Neural cell (in vitro differentiated cells): ENCODE data around the gene PTTG1IP. TPM values are rescaled to one million over a fixed set of nuclear protein-coding genes. Genes with fewer than 3 reads are reported as not detected.

ENCODE experiments used
- H2AFZ ChIP-seq: fragments of 200-600, 300-800 bp; sonication (generic), shearing (Covaris generic); 2 replicates; pipeline ENCODE4 v1.6.0; 2014; ENCODE audit warnings: low read depth, mild to moderate bottlenecking, antibody characterized with exemption, low read length, moderate library complexity
- H3F3A ChIP-seq: fragments of 200-600 bp; shearing (Covaris generic); 2 replicates; pipeline ENCODE4 v1.6.1; 2016; ENCODE audit warnings: mild to moderate bottlenecking, moderate library complexity, mixed read lengths, antibody characterized with exemption, low read length; ENCODE audit not compliant: insufficient read depth, poor library complexity, severe bottlenecking
- H3K27ac ChIP-seq: fragments of 200-600, 300-800 bp; sonication (generic), shearing (Covaris generic); 2 replicates; pipeline ENCODE4 v1.5.1; 2014; ENCODE audit warnings: mild to moderate bottlenecking, low read length, moderate library complexity
- H3K27me3 ChIP-seq: fragments of 300-800, 200-600 bp; sonication (generic), shearing (Covaris generic); 2 replicates; pipeline ENCODE4 v1.6.0; 2014; ENCODE audit warnings: mild to moderate bottlenecking, low read depth, low read length, moderate library complexity; ENCODE audit not compliant: insufficient read depth
- H3K36me3 ChIP-seq: fragments of 300-800, 200-600 bp; sonication (generic), shearing (Covaris generic); 2 replicates; pipeline ENCODE4 v1.5.1; 2014; ENCODE audit warnings: mild to moderate bottlenecking, antibody characterized with exemption, low read length, moderate library complexity; ENCODE audit not compliant: insufficient read depth
- H3K4me2 ChIP-seq: fragments of 300-800, 200-600 bp; sonication (generic), shearing (Covaris generic); 2 replicates; pipeline ENCODE4 v1.6.0; 2014; ENCODE audit warnings: mild to moderate bottlenecking, low read length
- H3K4me3 ChIP-seq: fragments of 300-800, 200-600 bp; sonication (generic), shearing (Covaris generic); 2 replicates; pipeline ENCODE4 v1.5.1; 2014; ENCODE audit warnings: mild to moderate bottlenecking, low read length, moderate library complexity
- H3K79me2 ChIP-seq: fragments of 200-600 bp; shearing (Covaris generic); replicated peaks from 2 replicates; pipeline ENCODE4 v1.6.0; 2014; ENCODE audit warnings: mild to moderate bottlenecking, low read length, moderate library complexity; ENCODE audit not compliant: insufficient read depth
- H3K9ac ChIP-seq: fragments of 300-800, 200-600 bp; sonication (generic), shearing (Covaris generic); 2 replicates; pipeline ENCODE4 v1.6.1; 2016; ENCODE audit warnings: mild to moderate bottlenecking, low read length, mixed read lengths
- H3K9me2 ChIP-seq: fragments of 200-600 bp; shearing (Covaris generic); 2 replicates; pipeline ENCODE4 v1.6.1; 2016; ENCODE audit warnings: mild to moderate bottlenecking, low read length, mixed read lengths; ENCODE audit not compliant: insufficient read depth
- H3K9me3 ChIP-seq: fragments of 200-600, 300-800 bp; sonication (generic), shearing (Covaris generic); 2 replicates; pipeline ENCODE4 v1.6.1; 2016; ENCODE audit warnings: mild to moderate bottlenecking, mixed run types, low read length, moderate library complexity, mixed read lengths
- H4K20me1 ChIP-seq: fragments of 200-600 bp; shearing (Covaris generic); 2 replicates; pipeline ENCODE4 v1.6.1; 2016; ENCODE audit warnings: mild to moderate bottlenecking, mixed run types; ENCODE audit not compliant: insufficient read depth
- CTCF ChIP-seq: fragments of 450-650 bp; IDR thresholded peaks from 2 replicates; pipeline ENCODE4 v1.5.1; 2014; ENCODE audit warnings: antibody characterized with exemption, mild to moderate bottlenecking, moderate library complexity; ENCODE audit not compliant: poor library complexity, severe bottlenecking
- EP300 ChIP-seq: fragments of 450-650 bp; conservative IDR thresholded peaks from 2 replicates; pipeline ENCODE4 v1.6.1; 2014; ENCODE audit warnings: antibody characterized with exemption, mild to moderate bottlenecking, moderate library complexity; ENCODE audit not compliant: poor library complexity, severe bottlenecking
- EZH2 ChIP-seq: fragments of 200-600, 300-800 bp; shearing (Covaris generic), sonication (generic); IDR thresholded peaks from 2 replicates; pipeline ENCODE4 v1.6.1; 2014; ENCODE audit warnings: antibody characterized with exemption, low read length, borderline replicate concordance, mild to moderate bottlenecking; ENCODE audit not compliant: insufficient read depth, poor library complexity, severe bottlenecking
- MXI1 ChIP-seq: fragments of 450-650 bp; conservative IDR thresholded peaks from 2 replicates; pipeline ENCODE4 v1.6.1; 2014; ENCODE audit warnings: antibody characterized with exemption, mild to moderate bottlenecking; ENCODE audit not compliant: poor library complexity, severe bottlenecking
- POLR2AphosphoS5 ChIP-seq: IDR thresholded peaks from 2 replicates; pipeline ENCODE4 v1.6.1; 2012
- RAD21 ChIP-seq: fragments of 450-650 bp; conservative IDR thresholded peaks from 2 replicates; pipeline ENCODE4 v1.6.1; 2014; ENCODE audit warnings: antibody characterized with exemption, mild to moderate bottlenecking, moderate library complexity
- REST ChIP-seq: IDR thresholded peaks from 2 replicates; pipeline ENCODE4 v1.6.1; 2012; ENCODE audit warnings: borderline replicate concordance
- SMC3 ChIP-seq: fragments of 450-650 bp; conservative IDR thresholded peaks from 2 replicates; pipeline ENCODE4 v1.6.1; 2014; ENCODE audit warnings: antibody characterized with exemption, mild to moderate bottlenecking, moderate library complexity; ENCODE audit not compliant: poor library complexity
- TAF1 ChIP-seq: IDR thresholded peaks from 2 replicates; pipeline ENCODE4 v1.6.1; 2012; ENCODE audit warnings: low read depth
- polyA plus RNA-seq: library from polyadenylated mRNA; depleted of rRNA; stranded (reverse); fragments of >200 nt; gene quantifications from 2 replicates; pipeline ENCODE4 v1.2.3, GENCODE V29; 2014

Gene PTTG1IP
- polyA plus RNA-seq, 1 donor from 2014 or later: 152 TPM

- Histone ChIP-seq H3K79me2 (no peaks in the 10 kb centered on the region), H3K27me3 (no peaks in the 10 kb centered on the region), H3K36me3 (no peaks in the 10 kb centered on the region), H3K9me3 (no peaks in the 10 kb centered on the region), H3K9ac (no peak overlapping the region), H3K4me2 (no peak overlapping the region), H3K9me2 (no peaks in the 10 kb centered on the region), H4K20me1 (no peaks in the 10 kb centered on the region), H3F3A (no peaks in the 10 kb centered on the region), H2AFZ (no peak overlapping the region), H3K27ac (no peak overlapping the region), H3K4me3 (no peak overlapping the region)
- TF ChIP-seq MXI1 (no peak), EP300 (no peak), EZH2 (no peak)
These were observed 22.4 kb upstream of the PTTG1IP start for GRCh38 chr21:44895859-44896258.

- Histone ChIP-seq H2AFZ (no peak overlapping the region), H3K9me3 (no peaks in the 10 kb centered on the region), H3K4me3 (no peak overlapping the region), H3F3A (no peaks in the 10 kb centered on the region), H3K9me2 (no peaks in the 10 kb centered on the region), H3K27ac (no peak overlapping the region), H3K9ac (no peak overlapping the region), H3K79me2 (no peaks in the 10 kb centered on the region), H3K27me3 (no peaks in the 10 kb centered on the region), H3K36me3 (no peaks in the 10 kb centered on the region), H3K4me2 (no peak overlapping the region), H4K20me1 (no peaks in the 10 kb centered on the region)
- TF ChIP-seq MXI1 (no peak), POLR2AphosphoS5 (no peak), EZH2 (no peak), TAF1 (no peak), SMC3 (no peak), RAD21 (no peak), EP300 (no peak)
These were observed 21.3 kb upstream of the PTTG1IP start for GRCh38 chr21:44894687-44895302.

GRCh38 chr21:44893948-44894656 is 20.6 kb upstream of the PTTG1IP start:
- Histone ChIP-seq H2AFZ (no peak overlapping the region), H3F3A (no peaks in the 10 kb centered on the region), H3K27me3 (no peaks in the 10 kb centered on the region), H4K20me1 (no peaks in the 10 kb centered on the region), H3K9me3 (no peaks in the 10 kb centered on the region), H3K4me3 (no peak overlapping the region), H3K27ac (no peak overlapping the region), H3K9me2 (no peaks in the 10 kb centered on the region), H3K9ac (no peak overlapping the region), H3K36me3 (no peaks in the 10 kb centered on the region), H3K79me2 (no peaks in the 10 kb centered on the region), H3K4me2 (no peak overlapping the region)
- TF ChIP-seq REST (no peak), CTCF (no peak), TAF1 (no peak), POLR2AphosphoS5 (no peak), EP300 (no peak), SMC3 (no peak), EZH2 (no peak), MXI1 (no peak), RAD21 (no peak)
